Islet precursor cell (in vitro differentiated cells): ENCODE measurements around the gene HFE.
"Not testable (repeated sequence)": the region's sequence is repeated elsewhere in the genome, so short reads cannot be mapped to it uniquely, and the experiment has no call there.

Experiments used
- DNase-seq: peaks from one replicate; pipeline ENCODE4 v3.0.0-alpha.2; 2018

Gene HFE

GRCh38 chr6:26064619-26065257 lies 22.5 kb upstream of the HFE start:
- DNase-seq, result no peak

GRCh38 chr6:26065952-26066380 lies 21.3 kb upstream of the HFE start:
- DNase-seq, result peak; percentile 68

DNA sequence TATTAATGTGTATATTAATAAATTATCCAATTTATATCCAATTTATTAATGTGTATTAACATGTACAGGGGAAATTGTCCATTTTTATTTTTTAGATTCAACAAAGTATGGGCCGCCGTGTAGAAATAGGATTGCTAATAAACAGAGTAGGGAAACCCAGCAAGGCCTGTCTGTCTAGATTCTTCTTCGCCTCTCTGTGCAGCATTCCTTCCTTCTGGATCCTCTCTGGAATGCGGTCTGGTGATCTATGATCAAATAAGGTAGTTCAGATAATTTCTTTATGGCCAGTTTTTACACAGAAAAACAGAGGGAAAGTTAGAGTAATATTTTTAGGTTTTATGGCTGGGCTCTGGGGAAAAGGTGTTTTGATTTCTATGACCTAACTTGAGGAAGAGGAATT lies 19.9 kb upstream of the HFE start:
- DNase-seq, result peak; percentile 60

DNA sequence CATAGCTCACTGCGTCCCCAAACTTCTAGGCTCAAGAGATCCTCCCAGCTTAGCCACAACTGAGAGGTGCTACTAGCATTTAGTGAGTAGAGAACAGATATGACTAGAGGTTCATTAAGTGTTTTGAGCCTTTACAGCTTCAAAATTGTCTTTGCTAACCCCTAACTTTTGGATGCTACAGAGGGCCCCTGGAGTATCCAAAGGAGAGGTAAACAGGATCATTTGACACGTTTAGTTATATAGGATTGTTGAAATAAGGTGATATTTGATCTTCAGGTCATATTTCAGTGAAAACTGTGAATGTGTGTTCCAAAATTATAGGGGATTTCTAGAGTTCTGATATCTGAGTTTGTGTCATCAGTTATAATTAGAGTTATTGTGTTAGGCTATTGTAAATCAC lies 19.2 kb upstream of the HFE start:
- DNase-seq, result no peak

GRCh38 chr6:26071135-26071534 lies 16.1 kb upstream of the HFE start:
- DNase-seq, result no peak

DNA sequence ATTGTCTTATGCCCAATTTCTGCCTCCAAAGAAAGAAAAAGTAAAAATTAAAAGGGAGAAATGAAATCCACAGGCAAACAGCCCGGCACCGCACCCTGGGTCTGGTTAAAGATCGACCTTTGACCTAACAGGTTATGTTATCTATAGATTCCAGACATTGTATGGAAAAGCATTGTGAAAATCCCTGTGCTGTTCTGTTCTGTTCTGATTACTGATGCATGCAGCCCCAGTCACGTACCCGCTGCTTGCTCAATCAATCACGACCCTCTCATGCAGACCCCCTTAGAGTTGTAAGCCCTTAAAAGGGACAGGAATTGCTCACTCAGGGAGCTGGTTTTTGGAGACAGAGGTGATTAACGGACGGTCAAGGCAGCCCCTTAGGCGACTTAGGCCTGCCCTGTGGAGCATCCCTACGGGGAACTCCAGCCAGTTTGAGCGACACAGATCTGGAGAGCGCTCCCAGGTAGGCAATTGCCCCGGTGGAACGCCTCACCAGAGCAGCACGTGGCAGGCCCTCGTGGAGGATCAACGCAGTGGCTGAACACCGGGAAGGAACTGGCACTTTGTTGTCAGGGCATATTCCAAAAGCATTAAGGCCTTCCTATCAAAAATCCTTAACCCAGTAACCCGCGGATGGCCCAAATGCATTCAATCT lies 12.0 kb upstream of the HFE start:
- DNase-seq, result no peak

- DNase-seq, result not testable (repeated sequence)
These were observed 9.2 kb upstream of the HFE start for GRCh38 chr6:26078066-26078465.

- not testable (repeated sequence) for DNase-seq
These were observed 6.1 kb upstream of the HFE start for GRCh38 chr6:26081096-26081495.

DNA sequence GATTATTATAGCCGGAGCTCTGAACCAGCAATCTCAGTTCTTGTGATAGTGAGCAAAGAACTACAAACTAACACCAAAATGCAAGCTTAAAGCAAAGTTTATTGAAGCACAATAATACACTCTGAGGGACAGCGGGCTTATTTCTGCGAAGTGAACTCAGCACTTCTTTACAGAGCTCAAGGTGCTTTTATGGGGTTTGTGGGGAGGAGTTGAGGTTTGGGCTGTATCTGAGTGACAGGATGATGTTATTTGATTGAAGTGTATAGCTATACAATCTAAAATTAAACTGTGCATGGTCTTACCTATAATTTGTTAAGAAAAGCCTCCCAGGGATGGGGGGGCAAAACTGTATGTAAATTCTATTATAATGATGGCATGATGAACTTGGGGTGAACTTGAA lies 1.0 kb upstream of the HFE start:
- DNase-seq, result no peak

GRCh38 chr6:26088344-26088743 lies 1.1 kb downstream of the HFE start:
- no peak for DNase-seq

DNA sequence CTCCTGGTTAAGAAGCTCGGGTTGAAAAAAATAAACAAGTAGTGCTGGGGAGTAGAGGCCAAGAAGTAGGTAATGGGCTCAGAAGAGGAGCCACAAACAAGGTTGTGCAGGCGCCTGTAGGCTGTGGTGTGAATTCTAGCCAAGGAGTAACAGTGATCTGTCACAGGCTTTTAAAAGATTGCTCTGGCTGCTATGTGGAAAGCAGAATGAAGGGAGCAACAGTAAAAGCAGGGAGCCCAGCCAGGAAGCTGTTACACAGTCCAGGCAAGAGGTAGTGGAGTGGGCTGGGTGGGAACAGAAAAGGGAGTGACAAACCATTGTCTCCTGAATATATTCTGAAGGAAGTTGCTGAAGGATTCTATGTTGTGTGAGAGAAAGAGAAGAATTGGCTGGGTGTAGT lies 2.0 kb downstream of the HFE start:
- no peak for DNase-seq

- DNase-seq, result no peak
These were observed 5.2 kb downstream of the HFE start for GRCh38 chr6:26092443-26092842.

- no peak for DNase-seq
These were observed 6.8 kb downstream of the HFE start for GRCh38 chr6:26094036-26094435.

- peak; percentile 77 for DNase-seq
These were observed 10.1 kb downstream of the HFE start for GRCh38 chr6:26097268-26097875.

DNA sequence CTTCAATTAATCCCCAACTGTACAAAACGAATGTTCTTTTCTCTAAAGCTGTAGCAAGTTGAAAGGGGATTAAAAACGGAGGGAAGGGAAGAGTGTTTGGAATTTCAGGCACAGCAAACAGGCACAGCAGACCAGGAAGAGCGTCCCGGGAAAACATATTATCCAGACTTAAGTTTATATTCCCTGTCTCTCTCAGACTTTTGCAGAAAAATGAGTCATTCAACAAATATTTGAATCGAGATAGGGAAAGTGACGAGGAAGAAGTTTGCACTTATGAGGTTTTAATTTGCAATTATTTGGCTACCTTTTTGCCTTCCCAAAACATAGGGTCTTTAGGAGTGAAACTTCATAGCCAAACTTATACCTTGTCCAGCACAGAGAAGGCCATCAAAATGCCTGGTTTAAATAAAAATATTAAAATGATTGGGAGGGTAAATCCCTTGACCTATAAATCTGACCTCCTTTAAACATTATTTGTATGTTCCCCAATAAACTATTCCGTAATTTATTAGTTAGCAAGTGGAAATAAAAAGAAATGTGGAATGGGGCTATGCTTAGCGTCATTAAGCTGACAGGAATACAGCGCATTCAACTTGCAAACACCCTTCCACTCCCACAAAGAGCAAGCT lies 16.0 kb downstream of the HFE start:
- DNase-seq, result no peak

DNA sequence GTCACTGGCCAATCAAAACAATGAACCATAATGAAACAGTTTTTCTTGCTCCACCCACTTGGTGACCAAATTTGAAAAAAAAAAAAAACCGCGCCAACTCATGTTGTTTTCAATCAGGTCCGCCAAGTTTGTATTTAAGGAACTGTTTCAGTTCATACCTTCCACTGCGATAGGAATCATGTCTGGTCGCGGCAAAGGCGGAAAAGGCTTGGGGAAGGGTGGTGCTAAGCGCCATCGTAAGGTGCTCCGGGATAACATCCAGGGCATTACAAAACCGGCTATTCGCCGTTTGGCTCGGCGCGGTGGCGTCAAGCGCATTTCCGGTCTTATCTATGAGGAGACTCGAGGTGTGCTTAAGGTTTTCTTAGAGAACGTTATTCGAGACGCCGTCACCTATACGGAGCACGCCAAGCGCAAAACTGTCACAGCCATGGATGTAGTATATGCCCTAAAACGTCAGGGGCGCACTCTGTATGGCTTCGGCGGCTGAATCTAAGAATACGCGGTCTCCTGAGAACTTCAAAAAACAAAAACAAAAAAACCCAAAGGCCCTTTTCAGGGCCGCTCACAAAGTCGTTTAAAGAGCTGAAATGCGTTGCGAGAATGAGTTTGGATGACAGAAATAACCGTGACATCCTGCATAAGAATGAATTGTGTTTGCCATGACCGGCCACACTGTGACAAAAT lies 16.7 kb downstream of the HFE start:
- peak; percentile 91 for DNase-seq

- DNase-seq, result no peak
These were observed 17.4 kb downstream of the HFE start for GRCh38 chr6:26104457-26105108.

DNA sequence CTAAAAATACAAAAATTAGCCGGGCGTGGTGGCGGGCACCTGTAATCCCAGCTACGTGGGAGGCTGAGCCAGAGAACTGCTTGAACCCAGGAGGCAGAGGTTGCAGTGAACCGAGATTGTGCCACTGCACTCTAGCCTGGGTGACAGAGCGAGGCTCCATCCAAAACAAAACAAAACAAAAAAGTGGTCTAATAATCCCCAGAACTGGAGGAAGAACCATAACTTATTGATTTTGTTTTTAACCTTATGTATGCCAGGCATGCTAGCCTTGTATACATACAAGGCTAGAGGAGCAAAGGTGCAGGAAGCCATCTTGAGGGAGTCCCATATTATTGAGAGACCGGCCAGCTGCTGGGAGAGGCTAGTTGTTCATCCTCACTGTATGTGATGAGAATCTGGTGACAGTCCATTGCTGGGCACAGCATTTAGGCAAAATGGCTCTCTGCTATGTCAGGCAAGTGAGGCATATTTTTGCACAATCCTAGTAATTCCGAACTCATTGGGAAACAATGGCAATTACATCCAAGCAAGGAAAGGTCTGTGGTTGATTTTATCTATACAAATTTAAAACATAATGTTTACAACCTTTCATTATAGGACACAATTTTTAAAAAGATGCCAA lies 18.0 kb downstream of the HFE start:
- DNase-seq, result no peak

DNA sequence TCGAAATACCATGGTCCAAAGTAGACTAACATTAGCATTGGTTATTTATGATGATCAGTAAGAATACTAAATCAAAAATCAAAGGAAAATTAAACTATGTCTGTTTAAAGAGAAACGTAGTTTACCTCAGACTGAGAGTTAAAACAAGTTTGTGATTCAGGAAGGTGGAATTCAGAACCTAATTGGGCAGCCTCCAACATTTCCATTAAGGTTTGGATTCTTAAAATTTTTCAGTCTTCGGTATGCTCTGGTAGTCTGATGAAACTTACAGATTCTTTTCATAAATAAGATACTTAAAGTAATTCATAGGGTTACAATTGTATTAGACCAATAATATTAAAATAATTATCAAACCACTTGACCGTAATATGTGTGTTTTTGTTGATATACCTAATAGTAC lies 18.6 kb downstream of the HFE start:
- no peak for DNase-seq

- no peak for DNase-seq
These were observed 20.7 kb downstream of the HFE start for GRCh38 chr6:26107935-26108334.

DNA sequence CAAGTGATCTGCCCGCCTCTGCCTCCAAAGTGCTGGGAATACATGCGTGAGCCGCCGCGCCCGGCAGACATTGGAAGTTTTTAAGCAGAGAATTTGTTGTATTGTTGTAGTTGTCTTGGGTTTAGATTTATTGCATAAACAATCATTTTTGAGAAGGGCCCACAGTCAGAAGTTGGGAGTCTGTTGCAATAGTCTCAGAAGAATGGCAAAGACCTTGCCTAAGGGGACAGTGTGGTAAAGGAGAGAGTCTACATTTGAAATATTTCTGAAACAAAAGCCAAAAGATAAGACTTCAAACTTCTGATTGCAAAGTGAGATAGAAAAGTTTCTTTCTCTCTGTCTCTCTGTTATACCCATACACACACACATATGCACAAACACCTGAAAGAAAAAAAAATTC lies 22.5 kb downstream of the HFE start:
- no peak for DNase-seq

DNA sequence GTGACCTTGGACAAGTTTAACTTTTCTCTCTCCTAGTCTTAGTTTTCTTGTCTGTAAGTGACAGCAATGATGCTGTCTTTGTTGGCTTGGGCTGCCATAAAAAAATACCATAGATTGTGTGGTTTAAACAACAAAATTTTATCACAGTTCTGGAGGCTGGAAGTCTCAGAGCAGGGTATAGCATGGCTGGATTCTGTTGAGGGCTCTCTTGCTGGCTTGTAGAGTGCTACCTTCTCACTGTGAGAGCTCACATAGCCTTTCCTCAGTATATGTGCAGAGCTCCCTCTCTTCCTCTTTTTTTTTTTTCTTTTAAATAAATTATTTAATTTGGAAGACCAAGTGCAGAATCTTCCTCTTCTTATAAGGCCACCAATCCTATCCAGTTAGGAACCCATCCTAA lies 26.3 kb downstream of the HFE start:
- no peak for DNase-seq
